Motor neuron (in vitro differentiated cells): ENCODE measurements around the gene CTNND2. TPM values are rescaled to one million over a fixed set of nuclear protein-coding genes. Genes with fewer than 3 reads are reported as not detected.

Experiments used
- ATAC-seq, 8 experiments: fragments of 200-7000 bp; cut with Tn5 transposase; replicated peaks in 6 of 8; 2 replicates each; pipeline ENCODE4 v1.8.0; 2021; ENCODE audit warnings: mild to moderate bottlenecking in 8 of 8, moderate library complexity in 8 of 8
- H3K27ac ChIP-seq, 2 donors: fragments of 250-450 bp; sonication (Bioruptor Pico); 2 replicates each; pipeline ENCODE4 v1.9.0; 2021; ENCODE audit warnings: antibody characterized with exemption in 2 of 2, mild to moderate bottlenecking in 2 of 2, moderate library complexity in 1 of 2
- H3K4me1 ChIP-seq, 2 donors: fragments of 250-450 bp; sonication (Bioruptor Pico); replicated peaks in 1 of 2; 2 replicates each; pipeline ENCODE4 v1.6.1; 2021; ENCODE audit warnings: antibody characterized with exemption in 2 of 2, mild to moderate bottlenecking in 2 of 2, moderate library complexity in 1 of 2
- H3K4me3 ChIP-seq, 5 donors: fragments of 250-450 bp; sonication (Bioruptor Pico); 2 replicates each; pipeline ENCODE4 v1.9.0; 2021; ENCODE audit warnings: antibody characterized with exemption in 5 of 5, mild to moderate bottlenecking in 5 of 5, moderate library complexity in 4 of 5
- WGBS, 10 experiments: fragments of 450-650 bp; shearing (Covaris generic); methylation state at CpG; one replicate each; pipeline ENCODE4 v1.0.0; 2022; 5-methylcytosine and 5-hydroxymethylcytosine counted together
- in situ Hi-C, 9 experiments: fragments of 400-800 bp; cut with MboI; loops; one replicate each; pipeline ENCODE4 v1.15.0; 2021; ENCODE audit warnings: low sequenced_read_pairs in 9 of 9, low pct_unique_long_range_greater_than_20kb in 2 of 9; ENCODE audit not compliant: unreplicated experiment in 9 of 9
- total RNA-seq, 8 experiments: library from RNA; unstranded; fragments of 300-600 nt; gene quantifications; 2 replicates each; pipeline versions ENCODE4 v1.2.3 to v1.2.4, GENCODE V29; 2022

CTNND2 gene
- total RNA-seq, 8 experiments from 2014 or later: 0.51 to 49.9 (median 40.1) TPM

GRCh38 chr5:11363631-11364178 is 540.5 kb downstream of the CTNND2 start:
- WGBS, 10 experiments: 8 to 100% (median 82%) methylated on average over 2 to 5 of the region's 5 CpGs; no CpG with 5 or more reads in 1 of the 10 experiments
- Histone ChIP-seq H3K4me1 (no peaks in the 10 kb centered on the region), H3K27ac (no peak overlapping the region), H3K4me3 (no peak overlapping the region)
- in situ Hi-C loops: loop anchor here in 1 of 9 experiments (25.0 kb wide), 1 partner anchor 249 kb away; no protein-coding TSS in a partner anchor
- no peak for ATAC-seq

GRCh38 chr5:11361768-11362167 is 542.5 kb downstream of the CTNND2 start:
- H3K4me3 ChIP-seq: no peak overlapping the region
- no peak for ATAC-seq
- no peaks in the 10 kb centered on the region for H3K4me1 ChIP-seq
- no peak overlapping the region for H3K27ac ChIP-seq
- in situ Hi-C loops: loop anchor here in 1 of 9 experiments (25.0 kb wide), 1 partner anchor 251 kb away; no protein-coding TSS in a partner anchor
- WGBS, 10 experiments: 29 to 100% (median 80%) methylated on average over 2 to 4 of the region's 4 CpGs; no CpG with 5 or more reads in 3 of the 10 experiments

DNA sequence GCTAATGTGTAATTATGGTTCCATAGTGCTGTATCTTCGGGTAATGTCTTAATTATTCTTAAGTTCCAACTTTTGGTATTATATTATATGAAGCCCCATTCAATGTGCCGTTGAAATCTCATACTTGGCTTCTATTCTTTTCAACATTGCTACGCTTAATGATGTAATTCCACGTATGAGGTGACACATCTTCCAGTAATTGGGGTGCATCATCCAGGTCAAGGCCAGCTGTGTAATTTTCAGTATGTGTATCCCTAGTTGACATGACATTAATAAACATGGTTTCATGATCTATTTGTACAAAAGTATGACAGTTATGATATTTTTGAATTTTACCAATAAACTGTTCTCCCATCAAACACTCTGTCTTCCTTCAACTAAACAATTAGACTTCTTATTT is 546.3 kb downstream of the CTNND2 start:
- Histone ChIP-seq H3K4me3 (no peak overlapping the region), H3K4me1 (no peaks in the 10 kb centered on the region), H3K27ac (no peak overlapping the region)
- WGBS, 10 experiments: 4 to 100% (median 57%) methylated on average over 1 to 4 of the region's 4 CpGs; no CpG with 5 or more reads in 2 of the 10 experiments
- in situ Hi-C loops: loop anchor here in 1 of 9 experiments (25.0 kb wide), 1 partner anchor 254 kb away; no protein-coding TSS in a partner anchor
- ATAC-seq: peak in 2 of 8 experiments; percentile 32 to 66

GRCh38 chr5:11355491-11355890 is 548.8 kb downstream of the CTNND2 start:
- H3K4me1 ChIP-seq: no peaks in the 10 kb centered on the region
- H3K4me3 ChIP-seq: no peak overlapping the region
- no peak overlapping the region for H3K27ac ChIP-seq
- in situ Hi-C loops: loop anchor here in 1 of 9 experiments (25.0 kb wide), 1 partner anchor 257 kb away; no protein-coding TSS in a partner anchor
- no peak for ATAC-seq

GRCh38 chr5:11346336-11346735 is 557.9 kb downstream of the CTNND2 start:
- ATAC-seq: no peak
- Histone ChIP-seq H3K4me1 (no peaks in the 10 kb centered on the region), H3K4me3 (no peak overlapping the region), H3K27ac (no peak overlapping the region)
- in situ Hi-C loops: no loop called here
- WGBS, 10 experiments: 20 to 100% (median 94%) methylated on average over 2 to 15 of the region's 16 CpGs; no CpG with 5 or more reads in 4 of the 10 experiments

DNA sequence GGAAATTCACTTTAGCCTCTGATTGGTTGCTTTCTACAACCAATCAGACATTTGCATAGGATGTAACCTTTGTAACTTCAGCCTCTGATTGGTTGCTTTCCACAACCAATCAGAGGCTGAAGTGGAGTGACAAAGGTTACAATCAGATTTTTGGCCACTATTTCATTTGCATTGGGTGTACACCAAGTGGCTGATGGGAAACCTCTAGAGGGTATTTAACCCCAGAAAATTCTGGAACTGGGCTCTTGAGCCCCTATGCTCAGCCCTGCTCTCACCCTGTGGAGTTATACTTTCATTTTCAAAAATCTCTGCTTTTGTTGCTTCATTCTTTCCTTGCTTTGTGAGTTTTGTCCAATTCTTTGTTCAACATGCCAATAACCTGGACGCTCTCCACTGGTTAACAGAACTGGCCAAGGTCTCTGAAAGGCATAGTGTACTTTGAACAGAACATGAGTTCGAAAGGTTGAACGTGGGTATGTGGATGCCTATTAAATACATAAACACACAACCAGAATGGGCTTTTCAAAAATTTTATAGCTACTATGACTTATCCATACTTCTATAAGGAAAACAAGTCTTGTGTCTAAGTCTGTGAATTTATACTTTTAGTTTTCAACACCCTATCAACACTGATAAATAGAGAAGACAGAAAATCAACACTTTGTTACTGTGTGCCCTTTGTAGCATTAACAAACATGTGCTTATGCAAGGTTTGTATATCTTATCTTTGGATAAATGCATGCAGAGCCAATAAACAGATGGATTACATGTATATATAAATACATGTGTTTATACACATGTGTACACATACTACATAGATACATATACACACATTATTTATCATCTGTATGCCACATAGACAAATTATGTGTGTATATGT is 568.1 kb downstream of the CTNND2 start:
- Histone ChIP-seq H3K27ac (no peak overlapping the region), H3K4me3 (no peak overlapping the region), H3K4me1 (no peaks in the 10 kb centered on the region)
- no peak for ATAC-seq
- WGBS, 10 experiments: 20 to 100% (median 86%) methylated on average over 1 to 3 of the region's 3 CpGs; no CpG with 5 or more reads in 1 of the 10 experiments
- in situ Hi-C loops: no loop called here

GRCh38 chr5:11334404-11334803 is 569.8 kb downstream of the CTNND2 start:
- no peak for ATAC-seq
- in situ Hi-C loops: no loop called here
- no peak overlapping the region for H3K27ac ChIP-seq
- H3K4me3 ChIP-seq: no peak overlapping the region
- no peaks in the 10 kb centered on the region for H3K4me1 ChIP-seq
- WGBS, 10 experiments: 0 to 100% (median 70%) methylated on average over 1 to 3 of the region's 3 CpGs; no CpG with 5 or more reads in 3 of the 10 experiments

DNA sequence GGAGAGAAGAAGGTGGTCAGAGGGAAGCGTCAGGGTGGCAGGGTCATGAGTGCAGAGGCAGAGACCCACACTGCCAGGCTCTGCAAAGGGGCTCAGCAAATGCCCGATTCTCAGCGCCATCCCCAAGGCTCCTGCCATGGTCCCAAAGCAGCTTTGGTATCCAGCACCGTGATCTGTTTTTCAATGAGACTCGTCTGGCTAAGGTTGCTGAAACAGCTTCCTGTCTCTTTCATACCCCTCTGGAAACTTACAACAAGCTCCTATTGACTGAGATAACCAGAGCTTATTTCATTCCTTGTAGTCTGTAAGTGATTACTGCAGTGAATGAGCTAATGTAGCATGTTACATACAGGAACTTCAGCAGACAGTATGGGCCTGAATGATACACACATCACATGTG is 574.6 kb downstream of the CTNND2 start:
- H3K27ac ChIP-seq: no peak overlapping the region
- no peak for ATAC-seq
- in situ Hi-C loops: no loop called here
- H3K4me3 ChIP-seq: no peak overlapping the region
- WGBS, 10 experiments: 0 to 100% (median 77%) methylated on average over 1 to 5 of the region's 5 CpGs; no CpG with 5 or more reads in 5 of the 10 experiments
- peaks cover 0 to 3% of the 10 kb centered on the region in 2 donors for H3K4me1 ChIP-seq

DNA sequence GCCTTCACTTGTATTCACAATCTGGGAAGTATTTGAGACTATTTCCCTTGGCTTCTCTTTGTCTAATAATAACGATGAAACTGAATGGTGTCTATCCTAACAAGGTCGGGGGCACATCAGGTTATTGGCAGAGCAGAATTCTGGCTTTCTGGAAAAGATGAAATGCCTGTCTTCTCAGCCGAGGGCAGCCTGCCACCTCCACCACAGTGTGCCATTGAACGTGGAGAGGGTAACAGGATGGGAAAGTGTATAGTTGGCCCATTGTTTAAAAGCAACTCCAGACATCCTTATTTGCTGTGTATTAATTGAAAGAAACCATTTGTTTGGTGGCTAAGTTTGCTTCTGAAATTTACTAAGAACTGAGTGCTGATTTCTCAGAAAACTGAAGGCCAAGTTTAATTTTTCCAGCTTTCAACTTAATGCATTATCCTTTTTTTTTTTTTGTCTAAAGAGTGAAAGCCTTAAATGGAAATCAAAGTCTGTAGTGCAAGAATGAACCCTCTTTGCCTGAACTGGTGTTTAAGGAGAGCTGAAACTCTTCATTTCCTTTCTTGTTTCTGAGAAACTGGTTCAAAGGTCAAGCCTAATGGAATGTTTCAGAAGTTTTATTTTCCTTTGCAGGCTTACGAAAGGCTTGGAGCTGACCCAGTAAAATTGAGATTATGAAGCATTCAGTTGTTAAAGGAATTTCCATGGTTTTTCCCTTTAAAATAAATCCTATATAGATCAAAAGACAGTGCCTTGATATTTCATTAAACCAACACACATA is 579.5 kb downstream of the CTNND2 start:
- H3K27ac ChIP-seq: no peak overlapping the region
- 11 to 87% (median 61%) methylated on average over 1 to 5 of the region's 5 CpGs; no CpG with 5 or more reads in 2 of the 10 experiments for WGBS, 10 experiments
- in situ Hi-C loops: no loop called here
- no peak overlapping the region for H3K4me3 ChIP-seq
- peaks cover 0 to 4% of the 10 kb centered on the region in 2 donors for H3K4me1 ChIP-seq
- no peak for ATAC-seq

GRCh38 chr5:11323761-11324160 is 580.5 kb downstream of the CTNND2 start:
- no peak for ATAC-seq
- Histone ChIP-seq H3K27ac (no peak overlapping the region), H3K4me1 (peaks cover 0 to 4% of the 10 kb centered on the region in 2 donors), H3K4me3 (no peak overlapping the region)
- in situ Hi-C loops: no loop called here
- 30 to 100% (median 90%) methylated on average over 1 to 4 of the region's 4 CpGs; no CpG with 5 or more reads in 3 of the 10 experiments for WGBS, 10 experiments

DNA sequence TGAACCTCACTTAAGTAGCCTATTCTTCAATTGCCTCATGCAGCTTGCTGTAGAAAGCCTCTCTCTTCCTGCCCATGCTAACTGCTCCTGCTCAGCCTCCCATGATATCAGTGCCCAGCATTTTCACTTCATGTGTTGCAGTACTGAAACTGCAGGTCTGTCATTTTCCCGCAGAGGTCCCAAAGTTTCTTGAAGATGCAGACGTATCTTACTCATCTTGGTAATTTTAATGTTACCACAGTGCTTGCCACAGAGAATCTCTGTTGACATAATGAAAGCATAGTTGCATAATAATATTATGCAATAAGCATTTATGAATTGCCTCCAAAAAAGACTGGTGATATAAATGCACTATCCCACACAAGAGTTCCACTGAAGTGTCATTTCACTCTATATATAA is 582.1 kb downstream of the CTNND2 start:
- in situ Hi-C loops: no loop called here
- no peak overlapping the region for H3K27ac ChIP-seq
- ATAC-seq: peak in 1 of 8 experiments; percentile 75
- H3K4me1 ChIP-seq: peaks cover 0 to 4% of the 10 kb centered on the region in 2 donors
- 0 to 100% (median 88%) methylated on average over 1 to 2 of the region's 2 CpGs; no CpG with 5 or more reads in 4 of the 10 experiments for whole genome bisulfite sequencing, 10 experiments
- no peak overlapping the region for H3K4me3 ChIP-seq

DNA sequence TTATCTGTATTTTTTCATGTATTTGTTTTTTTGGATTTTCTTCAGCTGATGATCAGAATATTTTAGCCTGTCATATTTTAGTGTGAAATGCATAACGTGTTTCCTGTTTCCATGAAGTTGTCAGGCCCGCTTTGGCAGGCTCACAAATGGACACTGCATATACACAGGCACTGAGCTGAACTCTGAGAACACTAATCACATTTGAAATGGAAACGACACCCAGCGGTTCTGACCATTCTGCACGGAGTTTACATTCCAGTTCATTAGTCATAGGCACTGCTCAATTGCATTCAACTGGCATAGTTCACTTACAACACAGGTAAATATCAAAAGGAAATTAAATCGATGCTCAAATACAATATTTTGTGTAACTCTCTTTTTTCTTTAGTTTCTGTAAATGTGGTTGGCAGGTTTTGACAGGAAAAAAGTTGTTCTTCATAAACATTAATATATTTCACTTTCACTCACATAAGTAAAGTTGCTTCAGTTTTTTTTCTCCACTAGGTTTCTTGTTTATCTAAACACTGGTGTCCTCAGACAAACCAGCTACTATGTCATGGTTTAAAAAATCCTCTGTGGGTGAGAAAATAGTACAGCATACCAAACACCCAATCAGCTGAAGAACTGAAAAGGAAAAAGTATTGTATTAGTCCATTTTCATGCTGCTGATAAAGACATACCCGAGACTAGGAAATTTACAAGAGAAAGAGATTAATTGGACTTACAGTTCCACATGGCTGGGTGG is 584.2 kb downstream of the CTNND2 start:
- in situ Hi-C loops: no loop called here
- 24 to 100% (median 78%) methylated on average over 1 to 7 of the region's 7 CpGs for WGBS, 10 experiments
- Histone ChIP-seq H3K4me3 (no peak overlapping the region), H3K27ac (no peak overlapping the region), H3K4me1 (peaks cover 0 to 4% of the 10 kb centered on the region in 2 donors)
- ATAC-seq: peak in 2 of 8 experiments; percentile 37 to 73
